K562 (cell line): ENCODE data around the gene TBXAS1. TPM values are rescaled to one million over a fixed set of nuclear protein-coding genes. Genes with fewer than 3 reads are reported as not detected.
A peak's percentile ranks its signal among the peaks of the same experiment; 100 is the strongest.

Experiments
- GTF3C2 ChIP-seq: IDR thresholded peaks from 3 replicates; pipeline ENCODE4 v1.6.1; 2011; ENCODE audit warnings: borderline replicate concordance, mild to moderate bottlenecking, moderate library complexity; ENCODE audit not compliant: insufficient read length; ENCODE audit errors: extremely low read depth
- MGA ChIP-seq: fragments of 450-650 bp; IDR thresholded peaks from 2 replicates; pipeline ENCODE4 v1.6.1; 2016; ENCODE audit warnings: mild to moderate bottlenecking, moderate library complexity
- MIER1 ChIP-seq: fragments of 450-650 bp; IDR thresholded peaks from 2 replicates; pipeline ENCODE4 v1.6.1; 2016; ENCODE audit warnings: antibody characterized with exemption, mild to moderate bottlenecking, low read depth
- MLLT1 ChIP-seq, 2 experiments: fragments of 450-650 bp; IDR thresholded peaks; 2 replicates each; pipeline ENCODE4 v1.6.1; 2016
- TEAD1 ChIP-seq, 2 experiments: fragments of 450-650 bp in 1 of 2; sonication (generic) in 1 of 2; formaldehyde crosslinking; IDR thresholded peaks; 2 replicates each; pipeline versions ENCODE4 v1.4.0 to v1.8.0; 2020 to 2022; ENCODE audit warnings: mild to moderate bottlenecking in 2 of 2, missing genetic modification reagents in 1 of 2
- ZNF655 ChIP-seq: fragments of 250-450 bp; sonication (Bioruptor Pico); IDR thresholded peaks from 2 replicates; pipeline ENCODE4 v1.5.0; 2021
- polyA plus RNA-seq, 8 experiments: library from polyadenylated mRNA; depleted of rRNA in 4 of 8; stranded (reverse) in 5 of 8; unstranded in 3 of 8; fragments of >200 nt; fragmentation: Nextera tagmentation in 2 of 8; fragmentation: Illumina TruSeq in 1 of 8; extraction: Ambion mirVana in 2 of 8; extraction: Trizol in 1 of 8; gene quantifications; 2 replicates each; pipeline versions ENCODE4 v1.2.1 to v1.2.3, GENCODE V29; 2011 to 2014; ENCODE audit warnings: inconsistent platforms in 1 of 8, missing spikeins in 1 of 8
- total RNA-seq, 7 experiments: library from RNA; depleted of rRNA in 6 of 7; stranded (reverse); fragments of >200 nt in 6 of 7; fragmentation: Illumina TruSeq in 2 of 7; extraction: Trizol in 2 of 7; gene quantifications; 2 replicates each; pipeline versions ENCODE4 v1.2.1 to v1.2.3, GENCODE V29; 2011 to 2021; ENCODE audit warnings: low replicate concordance in 1 of 7

Gene TBXAS1
- total and polyA plus RNA-seq, 9 of the 15 experiments (the other 6 are each of a cell fraction or from before 2014, with no cell fraction given) = 1.1 to 8.3 (median 1.9) TPM

DNA sequence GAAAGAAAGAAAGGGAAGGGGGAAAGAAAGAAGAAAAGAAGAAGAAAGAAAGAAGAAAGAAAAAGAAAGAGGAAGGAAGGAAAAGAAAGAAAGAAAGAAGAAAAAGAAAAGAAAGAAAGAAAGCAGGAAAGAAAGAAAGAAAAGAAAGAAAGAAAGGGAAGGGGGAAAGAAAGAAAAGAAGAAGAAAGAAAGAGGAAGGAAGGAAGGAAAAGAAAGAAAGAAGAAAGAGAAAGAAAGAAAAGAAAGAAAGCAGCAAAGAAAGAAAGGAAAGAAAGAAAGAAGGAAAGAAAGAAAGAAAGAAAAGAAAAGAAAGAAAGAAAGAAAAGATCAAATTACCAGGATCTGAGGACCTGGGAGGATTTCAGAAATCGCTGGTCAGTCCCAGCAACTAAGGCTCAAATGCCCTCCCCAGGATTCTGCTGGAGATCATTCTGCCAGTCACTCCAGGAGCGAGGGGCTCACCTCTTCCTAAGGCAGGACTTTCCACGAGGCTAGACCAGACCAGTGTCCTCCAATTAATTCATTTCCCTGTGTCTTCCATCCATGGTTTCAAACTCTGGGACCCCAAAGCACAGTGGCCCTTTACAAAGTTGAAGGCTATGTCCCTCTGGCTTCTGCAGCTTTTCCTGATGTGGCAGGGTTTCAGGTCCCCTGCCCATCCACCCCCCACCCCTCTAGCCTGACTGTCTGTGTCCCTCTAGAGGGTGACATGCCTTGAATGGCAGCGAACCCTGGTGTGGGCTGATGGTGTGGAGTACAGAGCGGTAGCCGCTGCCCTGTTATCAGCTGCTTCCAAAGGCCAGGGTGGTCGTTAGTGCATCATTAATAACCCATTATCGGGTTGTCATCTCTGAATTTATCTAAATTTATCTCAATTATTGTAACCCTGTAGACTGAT, 155.8 kb downstream of the TBXAS1 start (continued):
- TF ChIP-seq MGA (peak; percentile 26; the same call in 1 of the 2 replicates), MLLT1 (IDR thresholded peaks at IDR 0.05) (peak; percentile 56 to 81; a peak in 2 of 4 replicates), TEAD1 (CRISPR knock-in tag; IDR thresholded peaks at IDR 0.05) (no peak), GTF3C2 (no peak), MIER1 (0 out of 2 replicates have a peak, but pooled peaks have one; percentile 32), ZNF655 (CRISPR knock-in tag) (no peak)
